GM12865 (cell line): ENCODE measurements around the gene GPR158.

Experiments
- DNase-seq: peaks from one replicate; pipeline ENCODE4 v3.0.0; 2010; ENCODE audit warnings: low read depth
- H3K4me3 ChIP-seq: 2 replicates; pipeline ENCODE4 v1.5.1; 2011; ENCODE audit warnings: mild to moderate bottlenecking, low read depth, low read length, control low read depth
- TF ChIP-seq, protein P1 (sequence below): IDR thresholded peaks from 2 replicates; pipeline ENCODE4 v1.5.1; 2011; ENCODE audit warnings: low read length, control low read depth, low read depth, inconsistent platforms; ENCODE audit not compliant: insufficient read depth; ENCODE audit errors: missing control alignments

GPR158 gene

DNA sequence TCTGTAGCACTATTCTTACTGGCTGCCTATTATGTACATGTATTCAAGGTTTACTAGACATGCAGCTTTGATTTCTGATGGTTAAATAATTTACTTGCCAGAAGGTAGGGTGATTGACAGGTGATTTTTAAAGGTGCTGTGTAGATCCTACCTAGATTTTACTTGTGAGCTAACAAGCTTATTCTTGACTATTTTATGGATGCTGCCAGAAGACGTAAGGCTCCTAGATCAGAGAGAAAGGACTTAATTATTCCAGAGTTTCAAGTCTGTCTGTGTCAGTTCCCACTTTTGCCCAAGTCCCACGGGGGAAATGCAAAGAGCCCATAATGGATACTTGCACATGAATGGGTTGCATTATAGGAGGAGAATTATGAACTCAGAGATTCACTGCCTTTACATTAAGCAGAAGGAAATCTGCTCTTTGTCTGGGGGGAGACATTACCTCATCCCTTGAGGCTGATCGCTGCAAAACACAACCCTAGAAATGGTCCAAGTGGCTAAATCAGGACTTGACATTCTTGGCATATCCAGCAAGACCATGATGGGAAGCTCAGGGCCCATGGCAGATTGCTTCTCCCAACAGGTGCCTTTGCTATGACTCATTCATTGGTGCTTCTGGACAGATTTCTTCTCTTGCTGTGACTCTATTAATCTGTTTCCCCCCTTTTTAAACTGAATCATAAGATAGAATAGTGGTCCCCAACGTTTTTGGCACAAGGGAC, 32.1 kb downstream of the GPR158 start:
- TF ChIP-seq, protein P1, sequence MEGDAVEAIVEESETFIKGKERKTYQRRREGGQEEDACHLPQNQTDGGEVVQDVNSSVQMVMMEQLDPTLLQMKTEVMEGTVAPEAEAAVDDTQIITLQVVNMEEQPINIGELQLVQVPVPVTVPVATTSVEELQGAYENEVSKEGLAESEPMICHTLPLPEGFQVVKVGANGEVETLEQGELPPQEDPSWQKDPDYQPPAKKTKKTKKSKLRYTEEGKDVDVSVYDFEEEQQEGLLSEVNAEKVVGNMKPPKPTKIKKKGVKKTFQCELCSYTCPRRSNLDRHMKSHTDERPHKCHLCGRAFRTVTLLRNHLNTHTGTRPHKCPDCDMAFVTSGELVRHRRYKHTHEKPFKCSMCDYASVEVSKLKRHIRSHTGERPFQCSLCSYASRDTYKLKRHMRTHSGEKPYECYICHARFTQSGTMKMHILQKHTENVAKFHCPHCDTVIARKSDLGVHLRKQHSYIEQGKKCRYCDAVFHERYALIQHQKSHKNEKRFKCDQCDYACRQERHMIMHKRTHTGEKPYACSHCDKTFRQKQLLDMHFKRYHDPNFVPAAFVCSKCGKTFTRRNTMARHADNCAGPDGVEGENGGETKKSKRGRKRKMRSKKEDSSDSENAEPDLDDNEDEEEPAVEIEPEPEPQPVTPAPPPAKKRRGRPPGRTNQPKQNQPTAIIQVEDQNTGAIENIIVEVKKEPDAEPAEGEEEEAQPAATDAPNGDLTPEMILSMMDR = no peak
- H3K4me3 ChIP-seq = no peak overlapping the region
- no peak for DNase-seq

GRCh38 chr10:25209618-25210017, 34.8 kb downstream of the GPR158 start:
- no peak for DNase-seq
- no peak overlapping the region for H3K4me3 ChIP-seq
- TF ChIP-seq, protein P1 = no peak

- H3K4me3 ChIP-seq = no peak overlapping the region
- TF ChIP-seq, protein P1 = no peak
- no peak for DNase-seq
These were observed 35.5 kb downstream of the GPR158 start for GRCh38 chr10:25210265-25210664.

DNA sequence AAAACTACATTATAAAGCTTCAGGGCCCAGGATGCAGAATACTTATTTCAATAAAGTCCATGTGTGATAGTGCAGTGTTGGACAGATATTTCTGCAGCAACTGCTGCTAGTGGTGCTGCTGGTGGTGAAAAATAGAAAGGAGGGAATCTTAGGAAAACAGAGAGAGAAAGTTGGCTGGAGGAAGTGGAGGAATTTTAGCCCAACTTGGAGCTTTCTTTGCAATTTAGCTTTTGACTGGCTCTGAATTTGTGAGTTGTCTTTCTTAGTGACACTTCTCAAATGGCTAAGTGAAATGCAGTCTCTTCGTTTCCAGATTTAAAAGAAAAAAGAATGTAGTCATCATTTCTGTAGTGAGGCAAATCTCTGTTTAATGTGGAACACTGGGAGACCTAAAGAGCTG, 45.4 kb downstream of the GPR158 start:
- TF ChIP-seq, protein P1 = no peak
- H3K4me3 ChIP-seq = no peak overlapping the region
- DNase-seq = no peak

- TF ChIP-seq, protein P1 = no peak
- H3K4me3 ChIP-seq = no peak overlapping the region
- no peak for DNase-seq
These were observed 47.4 kb downstream of the GPR158 start for GRCh38 chr10:25222085-25222660.

DNA sequence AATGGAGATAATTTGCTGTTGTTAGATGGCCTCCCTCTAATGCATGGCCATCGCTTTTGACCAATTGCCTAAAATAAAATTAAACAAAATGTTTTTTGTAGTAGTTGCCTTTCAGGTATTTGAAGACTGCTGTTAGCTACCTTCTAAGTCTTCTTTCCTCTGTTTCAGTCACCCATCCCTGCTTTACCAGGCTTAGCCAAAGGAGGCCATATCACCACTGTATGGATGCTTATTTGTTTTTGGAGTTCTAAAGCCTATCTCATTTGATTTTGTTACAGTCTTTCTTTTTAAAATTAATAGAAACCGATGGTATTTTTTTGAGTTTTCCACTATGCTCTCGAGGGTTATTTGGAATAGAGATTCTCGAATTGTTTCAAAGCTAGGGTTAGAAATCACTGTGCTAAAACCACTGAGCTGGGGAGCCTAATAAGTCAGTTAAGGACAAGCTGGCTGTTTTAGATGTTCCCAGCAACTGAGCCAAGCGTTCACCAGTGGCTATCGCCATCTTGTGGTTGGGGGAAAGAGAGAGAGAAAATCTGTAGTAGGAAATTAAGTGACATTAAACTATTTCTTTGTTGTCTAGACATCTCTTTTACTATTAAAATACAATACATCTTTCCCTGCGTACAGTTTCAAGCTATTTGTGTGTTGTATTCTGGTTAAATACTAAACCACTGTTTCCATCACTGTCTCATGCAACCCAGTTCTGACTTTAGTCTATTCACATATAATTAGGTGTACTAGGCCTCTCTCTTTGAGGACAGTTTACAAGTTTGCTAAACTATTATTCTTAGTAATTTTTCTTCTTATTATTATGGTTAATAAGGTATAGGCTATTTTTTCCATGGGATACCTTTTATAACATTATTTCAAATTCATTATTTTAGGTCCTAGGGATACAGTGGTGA, 52.2 kb downstream of the GPR158 start:
- TF ChIP-seq, protein P1 = peak; percentile 60
- H3K4me3 ChIP-seq = no peak overlapping the region
- peak; percentile 45 for DNase-seq
